ENCODE results near the gene RNF7. TPM values are rescaled to one million over a fixed set of nuclear protein-coding genes. Genes with fewer than 3 reads are reported as not detected.
"Not testable (repeated sequence)": the region's sequence is repeated elsewhere in the genome, so short reads cannot be mapped to it uniquely, and the experiment has no call there.

The RNF7 gene
- polyA plus RNA-seq (2011; rRNA removed) (74.4 and 99.6 TPM in 2 replicates), polyA minus RNA-seq (2011; rRNA and poly(A)+ RNA removed) (14.3 and 16.2 TPM in 2 replicates)

DNA sequence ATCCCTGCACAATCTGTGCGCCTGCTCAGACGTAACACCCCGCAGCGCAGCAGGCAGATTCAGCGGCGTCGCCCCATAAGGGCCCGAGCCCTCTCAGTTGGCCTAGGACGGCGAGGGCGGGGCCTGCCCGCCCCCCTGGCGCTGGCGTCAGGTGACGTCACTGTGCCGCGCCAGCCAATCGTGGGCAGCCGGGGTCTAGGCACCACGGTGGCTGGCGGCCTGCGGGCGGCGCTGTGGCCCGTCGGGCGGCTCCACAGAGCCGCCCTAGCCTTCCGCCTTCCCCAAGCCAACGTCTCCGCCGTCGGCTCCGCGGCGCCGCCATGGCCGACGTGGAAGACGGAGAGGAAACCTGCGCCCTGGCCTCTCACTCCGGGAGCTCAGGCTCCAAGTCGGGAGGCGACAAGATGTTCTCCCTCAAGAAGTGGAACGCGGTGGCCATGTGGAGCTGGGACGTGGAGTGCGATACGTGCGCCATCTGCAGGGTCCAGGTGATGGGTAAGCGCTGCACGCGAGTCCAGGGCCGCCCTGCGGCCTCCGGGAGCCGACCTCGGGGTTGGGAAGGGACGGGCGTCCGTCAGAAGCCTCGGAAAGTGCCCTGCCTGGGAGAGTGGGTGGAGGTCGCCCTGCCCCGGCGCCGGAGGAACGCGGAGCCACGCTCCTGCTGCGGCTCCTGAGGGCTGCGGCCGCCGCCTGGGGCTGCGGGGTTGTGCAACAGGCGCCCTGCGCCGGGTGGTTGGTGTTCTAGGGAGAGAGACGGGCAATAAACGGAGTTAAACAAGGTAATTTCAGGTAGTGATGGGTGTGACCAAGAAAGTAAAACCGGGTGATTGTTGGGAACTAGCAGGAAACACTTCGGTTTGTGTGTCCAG is at the start of gene RNF7:
RNF7 (plus strand) TSS at position 277 of the 869 bp plus-strand sequence; CDS start at position 321, 44 bp downstream.
- TF ChIP-seq, protein P1, sequence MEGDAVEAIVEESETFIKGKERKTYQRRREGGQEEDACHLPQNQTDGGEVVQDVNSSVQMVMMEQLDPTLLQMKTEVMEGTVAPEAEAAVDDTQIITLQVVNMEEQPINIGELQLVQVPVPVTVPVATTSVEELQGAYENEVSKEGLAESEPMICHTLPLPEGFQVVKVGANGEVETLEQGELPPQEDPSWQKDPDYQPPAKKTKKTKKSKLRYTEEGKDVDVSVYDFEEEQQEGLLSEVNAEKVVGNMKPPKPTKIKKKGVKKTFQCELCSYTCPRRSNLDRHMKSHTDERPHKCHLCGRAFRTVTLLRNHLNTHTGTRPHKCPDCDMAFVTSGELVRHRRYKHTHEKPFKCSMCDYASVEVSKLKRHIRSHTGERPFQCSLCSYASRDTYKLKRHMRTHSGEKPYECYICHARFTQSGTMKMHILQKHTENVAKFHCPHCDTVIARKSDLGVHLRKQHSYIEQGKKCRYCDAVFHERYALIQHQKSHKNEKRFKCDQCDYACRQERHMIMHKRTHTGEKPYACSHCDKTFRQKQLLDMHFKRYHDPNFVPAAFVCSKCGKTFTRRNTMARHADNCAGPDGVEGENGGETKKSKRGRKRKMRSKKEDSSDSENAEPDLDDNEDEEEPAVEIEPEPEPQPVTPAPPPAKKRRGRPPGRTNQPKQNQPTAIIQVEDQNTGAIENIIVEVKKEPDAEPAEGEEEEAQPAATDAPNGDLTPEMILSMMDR (IDR thresholded peaks at IDR 0.05; ENCODE audit: insufficient read depth, low read depth, low read length) = peak; percentile 60
- peak; percentile 59 for DNase-seq (ENCODE audit: low read depth)
- no peaks in the 10 kb centered on the region for H3K27me3 ChIP-seq (ENCODE audit: control insufficient read depth, insufficient read depth, low read length)
- H3K36me3 ChIP-seq (ENCODE audit: control insufficient read depth, insufficient read depth, low read length) = no peaks in the 10 kb centered on the region
- peak within 1 kb of the TSS; percentile 94 for H3K4me3 ChIP-seq (ENCODE audit: low read depth, low read length)
- ChIA-PET POLR2A (interaction anchor here (0.6 kb wide), 2 partner anchors 14 to 188 kb away, joined by 3 to 4 read pairs; no protein-coding TSS in a partner anchor), CTCF (interaction anchor here (0.6 to 2.2 kb wide), 16 partner anchors 9 to 659 kb away, joined by 3 to 12 read pairs (median 4); partner anchors contain the start of gene ATP1B3)

DNA sequence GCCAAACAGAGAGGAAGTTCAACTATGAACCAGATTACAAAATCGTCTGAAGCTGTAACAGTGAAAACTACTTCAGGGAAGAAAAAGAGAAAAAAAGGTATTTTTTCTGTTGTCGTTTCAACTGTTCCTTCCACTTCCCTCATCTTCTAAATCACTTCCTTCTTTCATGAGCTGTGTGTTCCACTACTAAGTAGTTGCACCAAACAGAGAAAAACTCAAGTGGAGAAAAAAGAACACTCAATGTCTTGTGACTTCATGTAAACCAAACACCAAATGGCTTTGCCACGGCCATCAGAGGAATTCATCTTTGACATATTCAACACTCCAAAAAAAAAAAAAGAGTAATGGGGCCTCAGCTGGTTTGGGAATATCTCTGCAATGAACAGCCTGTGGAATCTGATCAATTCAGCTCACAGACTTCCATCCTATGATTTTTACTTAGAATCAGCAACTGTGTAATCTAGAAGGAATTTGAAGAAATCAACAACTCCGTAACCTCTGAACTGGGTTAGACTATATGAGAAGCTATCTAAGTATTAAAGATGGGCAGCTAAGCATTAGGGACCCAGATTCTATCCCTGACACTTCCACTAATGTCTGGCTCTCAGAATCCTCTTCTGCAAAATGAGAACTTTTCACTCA is 47.5 kb upstream of the RNF7 start:
- no peaks in the 10 kb centered on the region for H3K36me3 ChIP-seq (ENCODE audit: control insufficient read depth, insufficient read depth, low read length)
- no peak overlapping the region for H3K4me3 ChIP-seq (ENCODE audit: low read depth, low read length)
- TF ChIP-seq, protein P1 (IDR thresholded peaks at IDR 0.05; ENCODE audit: insufficient read depth, low read depth, low read length) = no peak
- ChIA-PET CTCF (no interaction called here), POLR2A (no interaction called here)
- H3K27me3 ChIP-seq (ENCODE audit: control insufficient read depth, insufficient read depth, low read length) = no peaks in the 10 kb centered on the region; the same call in 1 of the 2 replicates
- DNase-seq (ENCODE audit: low read depth) = no peak

DNA sequence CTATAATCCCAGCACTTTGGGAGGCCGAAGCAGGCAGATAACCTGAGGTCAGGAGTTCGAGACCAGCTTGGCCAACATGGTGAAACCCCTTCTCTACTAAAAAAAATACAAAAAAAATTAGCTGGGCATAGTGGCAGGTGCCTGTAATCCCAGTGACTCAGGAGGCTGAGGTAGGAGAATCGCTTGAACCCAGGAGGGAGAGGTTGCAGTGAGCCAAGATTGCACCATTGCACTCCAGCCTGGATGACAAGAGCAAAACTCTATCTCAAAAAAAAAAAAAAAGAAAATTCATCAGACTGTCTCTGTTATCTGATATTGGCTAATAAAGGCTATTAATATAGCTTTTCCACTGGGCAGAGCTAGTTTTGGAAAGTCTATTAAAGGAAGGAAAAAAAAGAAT is 46.6 kb upstream of the RNF7 start:
- CTCF ChIA-PET; POLR2A ChIA-PET; DNase-seq (ENCODE audit: low read depth); H3K27me3 ChIP-seq (ENCODE audit: control insufficient read depth, insufficient read depth, low read length); H3K36me3 ChIP-seq (ENCODE audit: control insufficient read depth, insufficient read depth, low read length); H3K4me3 ChIP-seq (ENCODE audit: low read depth, low read length): not testable (repeated sequence)

DNA sequence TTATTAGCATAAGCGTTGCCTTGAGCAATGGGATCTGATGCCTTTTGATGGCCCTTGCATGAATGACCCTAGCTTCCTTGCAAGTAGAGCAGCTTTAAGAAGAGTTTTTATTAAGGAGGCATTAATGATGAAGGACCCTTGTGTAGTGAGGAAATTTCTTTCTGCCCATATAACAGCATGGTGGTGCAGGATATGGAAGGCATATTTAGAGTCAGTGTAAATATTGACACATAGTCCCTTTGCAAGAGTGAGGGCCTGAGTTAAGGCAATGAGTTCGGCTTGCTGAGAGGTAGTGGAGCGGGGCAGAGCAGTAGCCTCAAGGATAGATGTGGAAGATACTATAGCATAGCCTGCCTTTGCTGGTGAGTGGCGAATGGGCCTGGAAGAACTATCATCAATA is 45.1 kb upstream of the RNF7 start:
- DNase-seq (ENCODE audit: low read depth); H3K27me3 ChIP-seq (ENCODE audit: control insufficient read depth, insufficient read depth, low read length); POLR2A ChIA-PET; H3K4me3 ChIP-seq (ENCODE audit: low read depth, low read length); H3K36me3 ChIP-seq (ENCODE audit: control insufficient read depth, insufficient read depth, low read length): not testable (repeated sequence)
- CTCF ChIA-PET = interaction anchor here (0.7 kb wide), 1 partner anchor 649 kb away, joined by 3 read pairs; no protein-coding TSS in a partner anchor

DNA sequence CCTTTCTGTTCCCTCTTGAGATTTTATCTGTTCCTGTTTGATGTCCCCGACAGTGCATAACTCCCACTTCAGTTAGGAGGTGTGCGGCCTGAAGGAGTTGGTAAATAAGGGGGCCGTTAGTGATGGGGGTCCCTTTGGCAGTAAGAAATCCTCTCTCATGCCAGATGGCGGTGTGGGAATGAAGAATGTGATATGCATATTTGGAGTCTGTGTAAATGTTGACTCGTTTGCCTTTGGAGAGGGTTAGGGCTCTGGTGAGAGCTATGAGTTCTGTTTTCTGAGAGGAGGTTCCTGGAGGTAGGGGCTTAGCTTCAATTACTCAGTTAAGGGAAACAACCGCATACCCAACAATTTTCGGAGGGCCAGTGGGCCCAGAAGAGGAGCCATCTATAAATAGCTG is 38.8 kb upstream of the RNF7 start:
- CTCF ChIA-PET = interaction anchor here (0.5 kb wide), 1 partner anchor 146 kb away, joined by 3 read pairs; no protein-coding TSS in a partner anchor
- TF ChIP-seq, protein P1 (IDR thresholded peaks at IDR 0.05; ENCODE audit: insufficient read depth, low read depth, low read length) = no peak
- Histone ChIP-seq H3K4me3 (ENCODE audit: low read depth, low read length) (no peak overlapping the region), H3K36me3 (ENCODE audit: control insufficient read depth, insufficient read depth, low read length) (no peaks in the 10 kb centered on the region), H3K27me3 (ENCODE audit: control insufficient read depth, insufficient read depth, low read length) (no peaks in the 10 kb centered on the region; the same call in none of the 2 replicates)
- POLR2A ChIA-PET = no interaction called here
- DNase-seq (ENCODE audit: low read depth) = no peak

DNA sequence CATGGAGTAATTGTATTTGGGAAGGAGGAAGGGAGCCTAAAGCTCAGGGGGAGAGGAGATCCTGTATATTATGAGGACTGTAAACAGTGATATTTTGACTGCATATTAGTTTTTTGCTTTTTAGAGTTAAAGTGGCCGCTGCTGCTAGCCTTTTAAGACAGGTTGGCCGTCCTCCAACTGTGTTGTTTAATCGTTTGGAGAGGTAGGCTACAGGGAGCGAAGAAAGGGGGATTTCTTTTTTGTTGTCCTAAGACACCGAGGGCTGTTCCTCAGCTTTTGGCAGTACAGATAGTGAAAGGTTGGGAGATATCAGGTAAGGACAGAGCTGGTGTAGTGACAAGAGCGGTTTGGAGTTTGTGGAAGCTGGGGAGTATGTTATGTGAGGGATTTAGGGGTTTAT is 38.2 kb upstream of the RNF7 start:
- H3K36me3 ChIP-seq (ENCODE audit: control insufficient read depth, insufficient read depth, low read length) = no peaks in the 10 kb centered on the region
- TF ChIP-seq, protein P1 (IDR thresholded peaks at IDR 0.05; ENCODE audit: insufficient read depth, low read depth, low read length) = no peak
- no peak for DNase-seq (ENCODE audit: low read depth)
- ChIA-PET CTCF (no interaction called here), POLR2A (no interaction called here)
- H3K27me3 ChIP-seq (ENCODE audit: control insufficient read depth, insufficient read depth, low read length) = no peaks in the 10 kb centered on the region; the same call in none of the 2 replicates
- H3K4me3 ChIP-seq (ENCODE audit: low read depth, low read length) = no peak overlapping the region

DNA sequence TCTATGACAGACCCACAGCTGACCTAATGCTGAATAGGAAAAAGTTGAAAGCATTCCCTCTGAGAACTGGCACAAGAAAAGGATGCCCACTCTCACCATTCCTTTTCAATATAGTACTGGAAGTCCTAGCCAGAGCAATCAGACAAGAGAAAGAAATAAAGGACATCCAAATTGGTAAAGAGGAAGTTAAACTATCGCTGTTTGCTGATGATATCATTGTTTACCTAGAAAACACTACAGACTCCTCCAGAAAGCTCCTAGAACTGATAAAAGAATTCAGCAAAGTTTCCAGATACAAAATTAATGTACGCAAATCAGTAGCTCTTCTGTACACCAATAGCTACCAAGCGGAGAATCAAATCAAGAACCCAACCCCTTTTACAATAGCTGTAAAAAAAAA is 34.7 kb upstream of the RNF7 start:
- H3K4me3 ChIP-seq (ENCODE audit: low read depth, low read length); DNase-seq (ENCODE audit: low read depth); H3K36me3 ChIP-seq (ENCODE audit: control insufficient read depth, insufficient read depth, low read length); H3K27me3 ChIP-seq (ENCODE audit: control insufficient read depth, insufficient read depth, low read length); CTCF ChIA-PET; POLR2A ChIA-PET: not testable (repeated sequence)

All from BJ (cell line).